Activated CD8-positive, alpha-beta memory T cell treated with anti-CD3 and anti-CD28 coated beads for 1 hour (primary cell): ENCODE measurements around the gene FAM53A.
"Not testable (repeated sequence)": the region's sequence is repeated elsewhere in the genome, so short reads cannot be mapped to it uniquely, and the experiment has no call there.

ENCODE experiments used
- DNase-seq, 2 donors: peaks; one replicate each; pipeline ENCODE4 v3.0.0-alpha.2; 2020; ENCODE audit warnings: low read depth in 1 of 2; ENCODE audit errors: extremely low read depth in 1 of 2

Gene FAM53A

DNA sequence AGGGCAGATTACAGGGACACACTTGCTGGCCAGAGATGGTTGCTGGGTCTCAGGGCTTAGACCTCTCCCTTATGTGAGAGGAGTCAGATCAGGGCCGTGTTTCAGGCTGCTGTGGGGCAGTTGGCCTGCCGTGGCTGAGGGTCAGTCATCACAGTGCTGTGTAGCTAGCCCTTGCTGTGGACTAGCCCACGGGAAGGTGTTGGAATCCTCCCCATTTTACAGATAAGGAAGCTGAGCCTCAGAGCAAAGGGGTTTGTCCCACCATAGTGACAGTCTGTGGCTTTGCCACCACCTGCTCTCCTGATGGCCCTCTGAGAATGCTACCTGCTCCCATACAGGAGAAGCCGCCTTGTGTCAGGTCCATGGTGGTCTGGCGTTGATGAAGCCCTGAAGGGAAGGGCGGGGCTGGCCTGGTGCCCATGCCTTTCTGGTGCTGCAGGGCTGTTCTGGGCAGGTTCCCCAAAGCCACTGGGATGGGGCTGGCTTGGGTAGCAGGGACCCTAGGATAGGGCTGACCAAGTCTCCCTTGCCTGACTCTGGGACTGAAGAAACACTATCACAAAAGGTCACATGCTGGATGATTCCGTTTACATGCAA lies 2.4 kb upstream of the FAM53A start:
- DNase-seq, result no peak

DNA sequence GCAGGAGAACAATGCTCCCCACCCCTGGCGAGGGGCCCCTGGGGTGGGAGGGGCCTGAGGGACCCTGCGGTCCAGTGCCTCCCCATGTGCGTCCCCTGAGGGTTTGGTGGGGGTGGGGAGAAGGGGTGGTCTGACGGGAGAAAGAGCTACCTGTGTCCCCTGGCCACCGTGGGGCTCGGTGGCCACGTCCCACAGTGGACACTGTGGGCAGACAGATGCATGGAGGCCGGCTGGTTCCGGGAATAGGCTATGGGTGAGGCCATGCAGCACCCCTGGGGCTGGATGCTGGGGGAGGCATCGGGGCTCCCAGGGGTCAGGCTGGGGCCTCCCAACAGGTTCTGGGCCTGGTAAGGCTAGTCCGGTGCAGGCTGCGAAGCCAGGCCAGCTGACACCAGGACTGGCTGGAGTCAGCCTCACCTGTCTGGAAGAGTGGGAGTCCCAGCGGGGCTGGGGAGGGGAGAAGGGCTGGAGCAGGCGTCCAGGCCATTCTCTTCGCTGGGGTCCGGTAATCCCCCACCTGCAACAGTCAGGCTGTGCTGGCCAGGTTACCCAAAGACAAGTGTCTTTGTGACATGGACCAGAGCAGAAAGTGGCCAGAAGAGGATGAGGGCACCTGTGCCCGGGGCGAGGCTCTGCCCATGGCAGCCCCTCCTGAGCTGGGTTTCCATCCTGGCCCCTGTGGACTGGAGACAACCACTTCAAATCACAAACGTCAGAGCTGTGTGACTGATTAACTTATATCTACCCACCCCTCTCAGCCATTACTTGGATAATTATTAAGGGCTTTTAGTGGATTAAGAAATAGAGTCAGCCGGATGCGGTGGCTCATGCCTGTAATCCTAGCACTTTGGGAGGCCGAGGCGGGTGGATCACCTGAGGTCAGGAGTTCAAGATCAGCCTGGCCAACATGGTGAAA lies 1.4 kb upstream of the FAM53A start:
- no peak for DNase-seq

DNA sequence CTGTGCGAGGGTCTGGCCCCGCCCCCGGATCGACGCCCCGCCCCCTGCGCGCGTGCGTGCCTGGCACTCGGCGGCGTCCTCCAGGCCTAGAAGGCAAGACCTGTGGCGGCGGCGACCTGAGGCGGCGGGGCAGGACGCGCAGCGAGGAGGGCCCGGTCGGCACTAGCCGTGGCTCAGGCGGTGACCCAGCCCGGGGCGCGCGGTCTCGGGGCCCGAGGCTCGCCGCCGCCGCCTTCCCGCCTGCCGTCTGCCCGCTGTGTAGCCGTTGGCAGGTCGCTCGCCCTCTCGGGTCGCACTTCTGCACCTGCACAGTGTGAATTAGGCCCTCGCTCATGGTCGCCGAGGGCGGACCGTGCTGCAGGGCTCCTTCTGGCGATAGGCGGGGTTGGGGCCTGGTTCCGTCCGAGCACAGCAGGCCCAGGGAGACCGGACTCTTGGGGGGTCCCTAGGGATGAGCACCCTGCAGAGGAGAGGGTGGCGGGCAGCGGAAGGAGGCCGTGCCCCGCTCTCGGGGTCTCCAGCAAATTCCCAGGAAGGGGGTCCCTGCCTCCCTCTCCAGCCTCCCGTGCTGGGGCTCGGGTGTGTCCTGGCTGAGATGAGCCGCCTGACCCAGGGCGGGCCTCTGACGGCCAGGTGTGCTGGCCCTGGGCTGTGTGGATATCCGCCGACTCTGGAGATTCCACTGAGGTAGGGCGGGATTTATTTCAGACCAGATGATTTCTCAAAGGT lies 557 bp upstream of the FAM53A start:
- peak; percentile 74 to 89 for DNase-seq

DNA sequence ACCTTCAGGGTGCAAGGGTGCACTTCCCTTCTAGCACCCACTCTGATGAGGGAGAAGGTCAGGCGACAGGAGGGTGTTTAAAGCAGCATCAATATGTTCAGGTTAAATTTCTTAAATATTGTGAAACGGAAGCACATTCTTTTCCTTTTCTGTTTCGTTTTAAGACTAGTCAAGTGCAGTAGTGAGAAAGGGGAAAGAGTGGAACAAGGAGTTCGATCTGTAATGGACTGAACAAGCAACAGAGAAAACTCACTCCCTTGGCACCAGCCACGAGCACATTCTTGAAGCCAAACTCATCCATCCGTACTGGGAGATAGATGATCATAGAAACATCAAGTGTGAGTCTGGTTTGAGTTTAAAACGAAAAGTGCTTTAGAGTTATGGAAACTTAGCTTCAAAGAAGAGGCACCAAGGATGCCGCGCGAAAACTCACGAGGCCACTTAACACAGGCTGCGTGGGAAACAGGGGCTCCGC lies 815 bp downstream of the FAM53A start:
- DNase-seq, result no peak

DNA sequence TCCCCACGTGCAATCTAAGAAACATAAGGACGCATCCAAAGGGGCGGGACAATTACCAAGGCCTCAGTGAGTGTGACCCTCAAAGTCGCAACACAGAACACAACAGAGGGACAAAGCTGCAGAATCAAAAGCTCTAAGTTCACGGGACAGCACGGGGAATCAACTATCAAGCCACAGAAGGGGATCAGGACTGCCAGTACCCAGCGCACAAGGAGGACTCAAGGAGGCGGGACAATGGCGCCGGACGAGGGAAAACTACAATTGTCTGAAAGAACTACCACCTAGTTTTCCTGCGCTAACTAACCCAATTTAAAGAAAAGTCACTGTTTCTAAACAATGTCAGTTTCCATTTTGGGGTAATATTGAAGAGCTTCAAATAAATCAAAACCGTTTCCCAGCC lies 1.3 kb downstream of the FAM53A start:
- DNase-seq, result no peak

DNA sequence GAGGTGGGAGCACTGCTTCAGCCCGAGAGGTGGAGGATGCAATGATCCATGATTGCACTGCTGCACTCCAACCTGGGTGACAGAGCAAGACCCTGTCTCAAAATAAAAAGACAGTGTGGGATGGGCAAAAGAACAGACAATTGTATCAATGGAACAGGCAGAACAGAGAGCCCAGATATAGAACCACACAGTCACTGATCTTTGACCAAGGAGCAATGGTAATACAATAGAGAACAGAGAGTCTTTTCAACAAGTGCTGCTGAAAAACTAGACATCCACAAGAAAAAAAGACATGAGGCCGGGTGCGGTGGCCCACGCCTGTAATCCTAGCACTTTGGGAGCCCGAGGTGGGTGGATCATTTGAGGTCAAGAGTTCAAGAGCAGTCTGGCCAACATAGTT lies 5.9 kb downstream of the FAM53A start:
- DNase-seq, result no peak

DNA sequence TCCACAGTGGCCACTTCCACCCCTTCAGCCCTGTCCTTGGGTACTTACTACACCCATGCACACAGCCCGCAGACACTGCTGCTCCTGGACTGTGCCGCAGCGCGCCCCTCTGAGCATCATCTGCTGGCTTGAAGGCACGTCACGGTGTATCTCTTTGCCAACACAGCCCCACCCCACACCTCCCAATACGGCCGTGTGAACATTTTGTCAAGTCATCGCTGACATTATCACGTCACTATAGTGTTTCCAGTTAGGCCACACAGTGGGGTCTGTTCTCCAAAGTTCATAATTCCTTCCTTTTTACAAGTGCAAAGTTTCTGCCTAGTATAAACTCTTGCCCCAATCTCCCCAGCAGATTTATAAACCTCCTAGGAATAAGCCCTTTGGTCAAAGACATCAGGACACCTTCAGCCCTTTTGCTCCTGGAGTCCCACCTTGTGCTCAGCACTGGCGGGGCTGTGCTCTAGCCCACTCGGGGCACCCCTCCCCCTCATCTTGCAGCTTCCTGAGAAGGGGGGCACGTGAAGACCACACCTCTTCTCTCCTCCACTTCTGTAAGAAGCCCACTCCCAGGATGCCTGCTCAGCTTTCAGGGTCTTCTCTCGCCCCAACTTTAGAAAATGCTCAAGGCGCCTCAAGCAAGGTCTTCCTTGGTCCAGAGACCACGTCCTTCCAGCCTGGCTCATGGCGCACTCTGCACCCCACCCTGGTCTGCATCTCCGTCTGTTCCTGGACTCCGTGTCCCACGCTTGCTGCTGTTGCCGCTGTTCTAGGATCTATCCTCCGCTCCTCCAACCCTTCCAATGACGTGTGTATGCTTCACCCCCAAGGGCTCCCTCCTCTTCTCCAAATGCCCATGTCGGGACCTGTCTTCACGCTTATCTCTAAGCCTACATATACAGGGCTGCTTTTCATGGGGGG lies 7.2 kb downstream of the FAM53A start:
- no peak for DNase-seq

DNA sequence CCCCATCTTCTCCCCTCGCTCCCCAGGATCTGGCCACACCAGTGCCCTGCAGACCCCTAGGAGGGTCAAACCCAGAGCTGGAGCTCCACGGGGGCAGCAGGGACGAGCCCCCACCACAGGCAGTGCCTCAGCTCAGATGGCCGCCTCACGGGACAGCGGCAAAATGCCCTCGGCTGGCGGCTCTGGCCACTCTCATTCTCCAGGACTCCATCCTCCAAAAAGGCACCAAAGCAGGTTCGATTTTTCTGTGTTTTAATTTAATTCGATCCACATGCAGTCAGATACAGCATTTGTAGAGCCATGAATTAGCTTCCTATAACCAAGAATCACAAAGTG lies 8.3 kb downstream of the FAM53A start:
- DNase-seq, result no peak

DNA sequence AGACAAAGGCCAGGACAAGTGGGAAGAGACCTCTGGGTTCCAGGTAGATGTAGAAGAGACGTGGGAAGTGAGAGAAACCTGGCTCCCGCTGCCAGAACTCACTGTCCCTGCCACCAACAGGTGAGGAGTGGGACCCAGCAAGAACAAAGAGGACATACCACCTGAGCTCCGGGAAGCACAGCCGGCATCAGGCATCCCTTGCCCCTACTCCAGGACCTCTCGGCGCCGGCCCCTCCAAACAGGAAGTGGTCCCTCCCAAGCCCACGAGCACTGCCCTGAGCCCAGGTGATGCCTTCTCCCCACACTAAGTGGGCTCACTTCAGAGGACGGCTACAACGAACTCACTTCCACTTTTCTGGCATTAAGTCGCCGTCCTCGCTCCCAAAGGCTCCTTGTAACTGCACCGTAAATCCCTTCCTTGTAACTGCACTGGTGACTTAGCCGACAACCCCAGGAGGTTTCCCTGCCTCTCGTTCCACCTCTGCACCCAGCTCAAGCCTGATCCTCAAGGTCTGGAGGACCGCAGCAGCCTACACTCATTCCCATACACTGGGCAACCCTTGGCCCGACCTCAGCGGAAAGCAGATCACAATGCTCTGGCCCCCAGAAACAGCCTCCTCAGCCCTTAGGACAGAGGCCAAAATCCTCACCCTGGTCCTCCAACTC lies 8.8 kb downstream of the FAM53A start:
- no peak for DNase-seq

DNA sequence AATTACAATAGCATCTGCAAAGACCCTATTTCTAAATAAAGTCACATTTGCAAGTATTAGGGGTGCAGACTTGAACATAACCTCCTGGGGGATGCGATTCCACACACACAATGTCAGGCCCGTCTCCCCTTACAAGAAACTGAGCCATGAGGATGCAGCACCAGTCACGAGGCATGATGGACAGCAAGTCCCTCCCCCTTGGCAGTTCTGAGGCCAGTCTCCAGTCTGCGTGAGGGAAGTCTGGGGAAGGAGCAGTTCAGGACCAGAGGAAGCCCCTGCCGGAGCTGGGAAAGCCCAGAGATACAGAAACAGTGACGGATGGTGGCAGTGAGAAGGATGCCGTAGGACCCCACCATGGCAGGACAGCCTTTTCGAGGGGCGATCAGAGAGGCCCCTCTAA lies 9.4 kb downstream of the FAM53A start:
- no peak for DNase-seq

DNA sequence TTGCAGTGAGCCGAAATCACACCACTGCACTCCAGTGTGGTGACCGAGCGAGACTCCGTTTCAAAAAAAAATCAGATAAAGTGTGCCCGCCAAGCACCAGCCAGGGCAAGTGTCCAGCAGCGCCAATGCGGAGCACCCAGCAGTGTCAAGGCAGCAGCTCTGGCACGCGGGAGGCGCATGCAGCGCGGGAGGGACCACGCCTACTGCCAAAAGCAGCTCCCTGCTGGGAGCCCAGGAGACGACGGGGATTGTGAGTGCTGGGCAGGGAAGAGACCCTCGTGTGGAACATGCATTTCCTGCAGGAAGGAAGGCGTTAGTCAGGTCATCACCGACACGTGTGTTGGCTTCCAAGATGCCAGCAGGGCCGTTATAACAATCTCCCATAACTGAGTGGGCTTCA lies 10.4 kb downstream of the FAM53A start:
- no peak for DNase-seq

DNA sequence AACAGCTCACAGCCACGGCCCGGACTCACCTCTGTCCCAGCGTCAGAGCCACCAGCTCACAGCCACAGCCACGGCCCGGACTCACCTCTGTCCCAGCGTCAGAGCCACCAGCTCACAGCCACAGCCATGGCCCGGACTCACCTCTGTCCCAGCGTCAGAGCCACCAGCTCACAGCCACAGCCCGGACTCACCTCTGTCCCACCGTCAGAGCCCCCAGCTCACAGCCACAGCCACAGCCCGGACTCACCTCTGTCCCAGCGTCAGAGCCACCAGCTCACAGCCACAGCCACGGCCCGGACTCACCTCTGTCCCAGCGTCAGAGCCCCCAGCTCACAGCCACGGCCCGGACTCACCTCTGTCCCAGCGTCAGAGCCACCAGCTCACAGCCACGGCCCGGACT lies 13.1 kb downstream of the FAM53A start:
- DNase-seq, result not testable (repeated sequence)

DNA sequence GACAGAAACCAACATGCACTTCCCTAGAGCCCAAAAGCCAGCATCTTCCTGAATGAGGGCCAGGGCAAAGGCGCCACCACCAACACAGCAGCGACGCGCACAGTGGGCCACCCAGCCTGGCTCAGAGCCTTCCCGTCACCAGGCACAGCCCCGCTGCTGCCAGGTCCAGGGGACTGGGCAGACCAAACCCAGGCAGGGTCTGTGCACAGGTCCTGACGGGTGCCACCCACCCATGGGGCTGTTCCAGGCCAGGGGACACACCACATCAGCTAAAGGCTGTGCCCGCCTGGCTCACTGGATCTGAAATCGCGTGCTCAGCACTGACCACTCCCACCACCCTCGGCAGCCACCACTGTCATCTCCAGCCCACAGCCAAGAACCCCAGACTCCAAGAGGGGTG lies 13.8 kb downstream of the FAM53A start:
- no peak for DNase-seq

DNA sequence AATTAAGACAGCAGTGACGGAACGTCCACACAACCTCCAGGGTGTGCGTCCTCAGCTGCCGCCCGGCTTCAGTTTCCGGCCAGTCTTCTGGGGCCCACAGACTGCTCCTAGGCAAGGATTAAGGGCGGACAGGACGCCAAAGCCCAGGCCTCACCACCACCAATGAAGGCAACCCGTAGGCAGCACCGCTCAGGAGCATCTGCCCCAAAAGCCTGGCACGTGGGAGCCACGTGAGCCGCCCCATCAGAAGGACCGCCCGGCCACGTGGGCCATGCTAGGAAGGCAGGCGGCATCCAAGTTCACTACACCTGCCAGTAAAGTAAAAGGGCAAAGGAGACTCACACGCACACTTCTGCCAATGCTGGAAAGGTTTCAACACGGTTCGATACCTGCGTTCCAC lies 14.3 kb downstream of the FAM53A start:
- no peak for DNase-seq

DNA sequence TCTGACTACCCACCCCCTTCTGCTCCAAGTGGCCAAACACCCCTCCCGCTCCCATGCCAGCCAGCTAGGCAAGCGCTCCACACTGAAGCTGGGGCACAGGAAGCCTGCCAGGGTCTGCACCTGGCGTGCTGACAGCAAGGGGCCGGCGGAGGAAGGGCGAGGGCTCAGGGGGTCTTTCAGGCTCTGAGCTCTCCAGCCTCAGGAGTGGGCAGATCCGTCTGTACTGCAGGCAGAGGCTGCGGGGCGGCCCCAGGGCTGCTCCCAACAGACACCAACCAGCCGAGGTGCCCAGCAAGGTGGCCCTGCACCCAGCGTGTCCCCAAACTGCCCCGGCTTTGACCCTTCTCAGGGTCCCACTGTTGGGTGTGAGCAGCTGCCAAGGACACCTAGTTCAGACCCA lies 14.8 kb downstream of the FAM53A start:
- no peak for DNase-seq

DNA sequence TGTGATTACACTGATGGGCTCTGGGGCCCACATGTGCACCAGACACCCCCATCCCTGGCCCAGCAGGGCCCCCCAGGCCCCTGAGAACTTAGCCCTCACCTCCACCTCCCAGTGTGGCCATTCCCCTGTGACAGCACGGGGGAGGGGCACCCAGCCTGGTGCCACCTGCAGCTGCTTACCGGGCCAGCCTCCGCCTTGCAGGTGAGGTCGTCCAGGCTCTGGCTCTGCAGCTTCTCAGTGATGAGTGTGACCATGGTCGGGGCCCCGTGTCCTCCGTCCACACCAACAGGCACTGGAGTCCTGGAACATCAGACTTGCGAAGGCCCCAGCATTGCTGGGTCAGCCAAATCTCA lies 15.6 kb downstream of the FAM53A start:
- no peak for DNase-seq

DNA sequence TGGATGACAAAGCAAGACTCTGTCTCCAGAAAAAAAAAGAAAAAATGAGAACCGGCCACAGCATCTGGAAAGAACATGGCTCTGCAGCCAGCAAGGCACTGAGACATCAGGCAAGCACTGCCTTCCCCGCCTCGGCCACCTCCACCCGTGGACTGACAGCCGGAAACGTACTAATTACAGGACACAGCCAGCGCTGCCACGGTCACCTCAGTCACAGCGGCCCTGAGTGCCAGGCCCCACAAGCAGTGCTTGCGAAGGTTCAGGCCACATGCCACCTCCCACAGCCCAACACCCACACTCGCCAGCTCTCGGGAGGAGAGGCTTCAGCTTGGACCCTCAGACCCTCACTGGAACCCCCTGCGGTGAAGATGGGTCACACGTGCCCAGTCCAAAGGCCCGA lies 16.8 kb downstream of the FAM53A start:
- DNase-seq, result no peak

DNA sequence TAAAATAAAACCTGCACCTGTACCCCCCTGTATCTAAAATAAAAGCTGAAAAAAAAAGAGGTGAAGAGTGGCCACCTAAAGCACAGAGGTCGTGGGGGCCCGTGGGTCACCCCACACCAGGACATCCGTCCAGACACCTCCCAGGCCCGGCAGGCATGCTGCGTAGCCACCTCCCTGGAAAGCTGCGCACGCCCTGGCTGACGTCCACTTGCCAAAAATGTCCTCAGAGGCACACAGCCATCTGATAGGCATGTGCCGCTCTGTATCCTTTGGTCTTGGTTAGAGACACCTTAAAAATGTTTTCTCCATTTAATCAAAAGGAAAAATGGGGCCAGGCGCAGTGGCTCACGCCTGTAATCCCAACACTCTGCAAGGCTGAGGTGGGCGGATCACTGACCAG lies 17.7 kb downstream of the FAM53A start:
- DNase-seq, result no peak

DNA sequence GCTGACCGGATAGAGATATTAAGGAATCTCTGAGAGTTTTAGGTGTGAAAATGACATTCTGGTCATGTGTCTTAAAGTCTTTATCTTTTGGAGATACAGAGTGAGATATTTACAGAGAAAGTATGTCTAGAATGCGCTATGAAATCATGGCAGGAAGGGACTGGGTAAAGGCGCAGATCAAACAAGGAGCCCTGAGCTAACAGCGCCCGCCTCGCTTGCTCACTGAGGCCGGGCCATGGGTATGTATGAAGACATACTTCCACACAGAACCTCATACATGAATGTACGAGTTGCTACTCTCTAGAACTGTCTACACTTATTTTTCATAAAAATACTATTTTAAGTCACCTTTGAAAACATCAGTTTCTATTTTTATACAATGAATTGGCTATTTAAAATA lies 20.0 kb downstream of the FAM53A start:
- no peak for DNase-seq

DNA sequence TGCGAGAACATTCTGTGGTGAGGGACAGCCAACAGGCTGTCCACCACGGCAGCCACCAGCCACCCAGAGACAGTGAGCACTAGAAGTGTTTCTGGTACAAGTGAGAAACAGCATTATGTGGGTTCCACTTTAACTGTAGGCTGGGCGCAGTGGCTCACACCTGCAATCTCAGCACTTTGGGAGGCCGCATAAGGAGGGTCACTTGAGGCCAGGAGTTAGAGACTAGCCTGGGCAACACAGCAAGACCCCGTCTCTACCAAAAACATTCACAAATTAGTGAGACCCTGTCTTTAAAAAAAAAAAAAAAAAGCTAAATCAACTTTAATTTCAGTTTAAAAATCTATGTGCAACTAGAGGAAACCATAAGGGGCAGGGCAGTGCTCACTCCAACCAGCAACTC lies 20.6 kb downstream of the FAM53A start:
- DNase-seq, result no peak
